ENCODE results near the gene PON2. TPM values are rescaled to one million over a fixed set of nuclear protein-coding genes. Genes with fewer than 3 reads are reported as not detected.
"Not testable (repeated sequence)": the region's sequence is repeated elsewhere in the genome, so short reads cannot be mapped to it uniquely, and the experiment has no call there.

PON2 gene
- total RNA-seq, 1 experiment from 2014 or later: 93.8 TPM

DNA sequence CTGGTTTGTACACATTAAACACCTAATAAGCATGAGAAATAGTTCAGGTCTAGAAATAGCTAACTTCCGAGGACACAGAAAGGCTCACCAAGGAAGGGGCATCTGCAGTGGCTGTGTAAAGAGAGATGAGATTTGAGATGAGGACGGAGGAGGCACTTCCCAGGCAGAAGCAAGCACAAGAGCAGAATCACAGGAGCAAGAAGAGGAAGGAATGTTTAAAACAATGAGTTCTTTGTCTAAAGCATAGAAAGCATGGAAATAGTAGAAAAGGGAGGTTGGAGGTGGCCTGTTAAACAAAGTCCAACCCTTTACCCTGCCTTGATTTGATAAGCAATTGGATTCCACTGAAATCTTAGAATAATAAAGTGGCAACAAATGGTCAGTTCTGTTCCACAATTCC lies 27.1 kb downstream of the PON2 start:
- Histone ChIP-seq H3K9me3 (replicated peaks) (no peaks in the 10 kb centered on the region), H3K27me3 (replicated peaks) (no peaks in the 10 kb centered on the region), H3K4me1 (replicated peaks) (no peaks in the 10 kb centered on the region), H3K27ac (no peak overlapping the region), H3K4me3 (no peak overlapping the region), H3K36me3 (peaks cover 29% of the 10 kb centered on the region)
- no peak for DNase-seq (ENCODE audit: low read depth in 1 of 2, low spot score in 2 of 2)

DNA sequence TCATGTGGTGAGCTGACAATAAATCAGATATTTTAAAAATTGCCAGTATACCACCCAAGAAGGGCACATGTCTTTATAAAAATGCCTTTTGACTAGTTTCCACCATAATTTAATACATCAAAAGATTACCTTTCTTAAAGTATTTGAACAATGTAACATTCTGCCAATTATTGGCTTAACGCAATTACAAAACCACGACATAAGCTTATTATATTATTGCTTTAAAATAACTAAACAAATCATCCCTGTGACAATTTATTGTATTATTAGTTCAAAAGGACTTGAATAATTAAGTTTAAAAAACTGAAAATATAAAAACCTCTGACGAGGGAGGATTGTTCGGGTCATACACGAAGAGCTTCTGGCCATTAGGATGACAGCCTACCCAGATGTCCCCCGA lies 29.0 kb downstream of the PON2 start:
- peaks cover 17% of the 10 kb centered on the region for H3K36me3 ChIP-seq
- no peak overlapping the region for H3K27ac ChIP-seq
- H3K4me3 ChIP-seq: no peak overlapping the region
- no peaks in the 10 kb centered on the region for H3K4me1 ChIP-seq (replicated peaks)
- no peaks in the 10 kb centered on the region for H3K27me3 ChIP-seq (replicated peaks)
- no peak for DNase-seq (ENCODE audit: low read depth in 1 of 2, low spot score in 2 of 2)
- H3K9me3 ChIP-seq (replicated peaks): no peaks in the 10 kb centered on the region

DNA sequence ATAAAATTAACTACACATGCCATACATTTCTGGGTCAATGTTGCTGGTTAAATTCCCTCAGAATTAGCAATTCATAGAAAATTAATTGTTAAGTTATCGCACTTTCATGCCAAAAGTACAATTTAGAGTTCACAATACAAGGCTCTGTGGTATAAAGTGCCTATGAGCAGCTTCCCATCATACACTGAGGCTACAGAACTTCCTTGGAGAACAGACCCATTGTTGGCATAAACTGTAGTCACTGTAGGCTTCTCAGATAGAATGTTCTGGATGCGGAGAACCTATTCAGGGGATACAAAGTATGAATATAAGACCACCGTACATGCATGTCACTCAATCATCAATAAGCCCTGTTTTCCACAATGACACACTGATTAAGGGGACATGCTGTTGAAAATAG lies 29.6 kb downstream of the PON2 start:
- H3K4me3 ChIP-seq: no peak overlapping the region
- no peaks in the 10 kb centered on the region for H3K9me3 ChIP-seq (replicated peaks)
- no peak overlapping the region for H3K27ac ChIP-seq
- H3K27me3 ChIP-seq (replicated peaks): no peaks in the 10 kb centered on the region
- peaks cover 17% of the 10 kb centered on the region for H3K36me3 ChIP-seq
- DNase-seq (ENCODE audit: low read depth in 1 of 2, low spot score in 2 of 2): no peak
- H3K4me1 ChIP-seq (replicated peaks): no peaks in the 10 kb centered on the region

DNA sequence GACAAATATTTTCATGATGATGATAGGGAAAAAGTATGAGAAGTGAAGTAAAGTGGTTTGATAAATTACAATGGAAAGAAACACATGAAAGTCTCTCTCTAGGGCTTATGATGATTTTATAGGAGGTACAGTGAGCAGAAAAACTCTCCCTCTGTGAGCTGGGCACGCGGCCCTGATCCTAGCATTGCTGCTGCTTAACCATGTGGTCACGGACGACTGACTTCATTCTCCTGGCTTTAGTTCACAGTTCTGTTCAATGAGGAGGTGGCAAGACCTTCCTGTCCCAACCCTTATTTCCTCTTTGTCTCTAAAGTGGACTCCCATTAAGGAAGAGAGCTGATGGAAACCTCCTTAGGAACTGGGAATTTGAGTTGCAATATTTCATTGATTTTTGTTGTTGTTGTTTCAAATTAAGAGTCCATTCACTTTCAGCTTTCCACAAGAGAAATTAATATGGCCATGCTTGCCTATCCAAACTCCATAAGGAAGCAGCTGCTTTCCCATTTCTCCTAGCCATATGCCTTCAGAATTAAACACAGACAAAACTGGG lies 30.4 kb downstream of the PON2 start:
- Histone ChIP-seq H3K27me3 (replicated peaks) (no peaks in the 10 kb centered on the region), H3K27ac (no peak overlapping the region), H3K9me3 (replicated peaks) (no peaks in the 10 kb centered on the region), H3K4me3 (no peak overlapping the region), H3K36me3 (peaks cover 17% of the 10 kb centered on the region), H3K4me1 (replicated peaks) (no peaks in the 10 kb centered on the region)
- no peak for DNase-seq (ENCODE audit: low read depth in 1 of 2, low spot score in 2 of 2)

DNA sequence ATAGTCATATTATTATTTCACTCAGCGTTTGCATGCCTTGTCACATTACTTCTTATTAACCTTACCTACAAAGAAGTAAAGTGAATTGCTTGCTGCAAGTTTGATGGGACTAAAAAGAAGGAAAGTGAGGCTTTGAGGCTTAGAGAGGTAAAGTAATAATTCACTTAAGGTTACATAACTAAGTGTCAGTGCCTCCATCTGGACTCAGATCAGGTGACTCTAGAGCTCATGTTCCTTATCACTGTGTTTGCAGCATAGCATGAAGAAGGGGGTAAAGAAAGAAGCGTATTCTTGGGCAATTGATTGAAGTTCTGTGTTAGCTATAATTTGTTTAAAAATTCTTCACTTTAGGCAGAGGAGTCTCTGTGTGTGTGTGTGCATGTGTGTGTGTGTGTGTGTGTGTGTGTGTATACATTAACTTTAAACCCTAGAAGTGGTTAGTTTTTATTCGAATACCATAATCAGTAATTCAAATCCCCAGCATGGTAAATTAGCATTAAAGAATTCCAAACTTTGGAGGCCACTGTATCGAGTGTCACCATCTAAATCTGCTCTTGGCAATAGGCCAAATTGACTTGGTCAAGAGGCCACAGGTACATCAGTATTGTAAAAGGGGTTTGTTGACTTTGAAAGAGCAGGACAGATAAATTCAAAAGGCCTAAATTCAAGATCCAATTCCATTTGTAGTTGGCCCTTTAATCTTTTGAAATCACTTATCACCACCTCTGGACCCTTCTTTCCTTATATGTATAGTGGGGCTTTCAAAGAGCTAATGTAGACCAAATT lies 36.5 kb downstream of the PON2 start:
- DNase-seq (ENCODE audit: low read depth in 1 of 2, low spot score in 2 of 2): no peak
- no peak overlapping the region for H3K4me3 ChIP-seq
- H3K27ac ChIP-seq: no peak overlapping the region
- no peaks in the 10 kb centered on the region for H3K4me1 ChIP-seq (replicated peaks)
- H3K36me3 ChIP-seq: no peaks in the 10 kb centered on the region; the same call in 1 of the 2 replicates
- H3K9me3 ChIP-seq (replicated peaks): no peaks in the 10 kb centered on the region
- no peaks in the 10 kb centered on the region for H3K27me3 ChIP-seq (replicated peaks)

DNA sequence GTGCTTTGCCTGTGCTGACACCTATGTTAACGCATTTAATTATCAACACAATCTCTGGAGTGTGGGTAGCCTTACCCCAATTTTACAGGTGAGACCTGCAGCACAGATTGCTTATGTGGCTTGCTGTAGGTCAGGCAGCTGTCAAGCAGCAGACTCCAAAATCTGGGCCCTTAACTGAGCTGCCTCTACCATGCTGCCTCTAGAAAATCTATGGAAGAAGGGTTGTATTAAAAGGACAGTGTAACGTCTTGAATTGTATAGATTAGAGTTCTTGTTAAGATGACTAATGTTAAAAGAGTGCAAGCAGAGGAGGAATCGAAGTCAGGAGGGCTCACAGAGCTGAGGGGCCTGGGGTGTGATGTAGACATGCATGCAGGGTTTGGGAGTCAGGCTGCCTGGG lies 37.4 kb downstream of the PON2 start:
- Histone ChIP-seq H3K4me1 (replicated peaks) (no peaks in the 10 kb centered on the region), H3K27ac (no peak overlapping the region), H3K4me3 (no peak overlapping the region), H3K27me3 (replicated peaks) (no peaks in the 10 kb centered on the region), H3K9me3 (replicated peaks) (no peaks in the 10 kb centered on the region), H3K36me3 (no peaks in the 10 kb centered on the region)
- DNase-seq (ENCODE audit: low read depth in 1 of 2, low spot score in 2 of 2): no peak

DNA sequence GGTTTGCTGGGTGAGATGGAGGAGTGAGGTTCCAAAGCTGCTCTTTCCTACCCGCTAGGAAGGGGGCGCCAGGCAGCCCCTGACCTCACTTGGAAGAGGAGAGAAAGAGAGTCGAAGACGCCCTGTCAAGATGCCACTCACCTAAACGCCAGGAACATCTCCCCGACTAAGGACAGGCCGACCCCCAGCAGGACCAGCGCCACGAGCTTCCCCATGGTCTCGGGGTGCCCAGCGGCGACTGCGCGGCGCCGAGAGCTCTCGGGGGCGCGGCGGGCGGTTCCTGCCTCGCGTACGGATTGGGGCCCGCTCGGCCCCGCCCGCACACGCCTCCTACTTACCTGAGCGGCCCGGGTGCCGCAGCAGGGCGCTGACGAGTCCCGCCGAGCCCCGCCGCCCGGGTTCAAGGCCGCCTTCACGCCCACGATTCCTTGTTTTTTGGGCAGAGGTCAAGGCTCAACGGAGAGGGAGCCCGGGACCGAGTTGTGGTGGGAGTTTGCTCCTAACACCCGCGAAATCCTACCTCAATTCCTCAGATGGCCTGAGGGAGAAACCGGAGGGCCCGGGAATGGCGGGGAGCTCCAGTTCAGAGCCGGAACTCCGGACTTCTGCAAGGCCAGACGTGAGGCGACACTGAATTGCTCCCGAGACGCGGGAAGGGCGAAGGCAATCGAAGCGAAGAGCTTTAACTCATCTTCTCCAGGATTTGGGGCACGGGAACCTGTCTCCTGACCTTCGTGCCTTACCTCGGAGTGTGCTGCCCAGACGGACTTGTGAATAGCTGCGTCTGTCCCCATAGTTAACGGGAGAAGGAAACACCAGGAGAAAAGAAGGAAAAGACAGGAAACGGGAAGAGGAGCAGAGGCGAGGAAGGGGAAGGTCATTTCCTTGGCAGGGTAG lies 38.4 kb downstream of the PON2 start, which contains the start of gene PON3:
PON3 (minus strand) TSS at position 240 of the 897 bp plus-strand sequence; CDS start at position 215, 25 bp downstream.
- H3K36me3 ChIP-seq: no peaks in the 10 kb centered on the region
- H3K4me1 ChIP-seq (replicated peaks): no peaks in the 10 kb centered on the region
- H3K9me3 ChIP-seq (replicated peaks): no peaks in the 10 kb centered on the region
- no peak within 1 kb of the TSS for H3K27ac ChIP-seq
- no peaks in the 10 kb centered on the region for H3K27me3 ChIP-seq (replicated peaks)
- DNase-seq (ENCODE audit: low read depth in 1 of 2, low spot score in 2 of 2): no peak
- no peak within 1 kb of the TSS for H3K4me3 ChIP-seq

DNA sequence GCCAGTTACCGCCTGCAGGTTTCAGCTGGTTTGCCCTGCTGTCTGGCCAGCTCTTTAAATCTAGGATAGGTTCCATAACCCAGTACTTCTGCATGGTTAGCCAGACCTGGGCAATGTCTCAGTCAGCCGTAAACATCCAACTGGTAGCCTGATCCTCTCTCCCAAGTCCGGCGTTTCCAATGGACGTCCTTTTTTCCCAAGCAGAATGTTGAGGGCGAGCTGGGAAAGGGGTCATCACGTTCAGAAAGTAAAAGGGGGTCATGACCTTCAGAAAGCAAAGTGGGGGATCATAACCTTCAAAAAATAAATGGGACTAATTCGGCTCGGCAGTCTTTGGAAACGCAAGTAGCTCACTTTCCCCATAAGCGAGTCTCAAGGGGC lies 39.1 kb downstream of the PON2 start:
- Histone ChIP-seq H3K4me1 (replicated peaks) (no peaks in the 10 kb centered on the region), H3K4me3 (no peak overlapping the region), H3K36me3 (no peaks in the 10 kb centered on the region), H3K9me3 (replicated peaks) (no peaks in the 10 kb centered on the region), H3K27me3 (replicated peaks) (no peaks in the 10 kb centered on the region), H3K27ac (no peak overlapping the region)
- DNase-seq (ENCODE audit: low read depth in 1 of 2, low spot score in 2 of 2): no peak

DNA sequence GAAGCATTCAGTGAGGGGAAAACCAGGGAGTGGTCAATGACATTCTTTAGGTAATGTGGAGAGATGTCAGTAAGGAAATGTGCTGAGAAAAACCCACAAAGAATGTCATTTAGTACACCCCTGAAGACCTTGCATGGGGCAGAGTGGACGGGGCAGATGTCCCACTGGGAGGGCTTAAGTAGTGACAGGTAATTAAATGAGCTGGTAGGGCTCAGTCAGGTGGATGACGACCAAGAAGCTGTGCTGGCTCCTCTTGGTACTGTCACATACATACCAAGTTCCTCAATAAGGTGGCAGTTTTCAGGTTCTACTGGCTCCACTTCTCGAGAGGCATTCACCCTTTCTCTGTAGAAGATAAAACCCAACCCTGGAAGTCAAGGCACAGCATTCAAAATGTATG lies 40.5 kb downstream of the PON2 start:
- no peak overlapping the region for H3K4me3 ChIP-seq
- H3K4me1 ChIP-seq (replicated peaks): no peaks in the 10 kb centered on the region
- H3K27me3 ChIP-seq (replicated peaks): no peaks in the 10 kb centered on the region
- no peak overlapping the region for H3K27ac ChIP-seq
- no peaks in the 10 kb centered on the region for H3K9me3 ChIP-seq (replicated peaks)
- no peaks in the 10 kb centered on the region for H3K36me3 ChIP-seq
- DNase-seq (ENCODE audit: low read depth in 1 of 2, low spot score in 2 of 2): no peak

DNA sequence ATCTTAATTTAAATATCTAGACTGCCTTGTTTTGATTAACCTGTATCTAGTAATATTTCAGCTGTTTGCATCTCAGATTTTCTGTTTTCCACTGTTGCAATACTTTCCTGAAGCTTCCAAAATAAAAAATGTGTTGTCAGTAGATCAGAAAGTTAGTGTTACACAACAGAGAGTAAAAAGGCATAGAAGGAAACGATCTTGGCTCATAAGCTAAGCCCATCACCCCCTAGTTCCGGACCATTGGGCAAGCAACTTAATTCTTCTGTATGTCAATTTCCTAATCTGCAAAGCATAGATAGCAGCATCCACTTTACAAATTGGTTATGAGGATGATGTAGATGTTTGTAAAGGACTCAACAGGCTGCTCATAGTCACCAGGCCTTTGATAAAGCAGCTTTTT lies 43.1 kb downstream of the PON2 start:
- Histone ChIP-seq H3K36me3 (no peaks in the 10 kb centered on the region), H3K4me3 (no peak overlapping the region), H3K27me3 (replicated peaks) (no peaks in the 10 kb centered on the region), H3K27ac (no peak overlapping the region), H3K9me3 (replicated peaks) (no peaks in the 10 kb centered on the region), H3K4me1 (replicated peaks) (no peaks in the 10 kb centered on the region)
- no peak for DNase-seq (ENCODE audit: low read depth in 1 of 2, low spot score in 2 of 2)

DNA sequence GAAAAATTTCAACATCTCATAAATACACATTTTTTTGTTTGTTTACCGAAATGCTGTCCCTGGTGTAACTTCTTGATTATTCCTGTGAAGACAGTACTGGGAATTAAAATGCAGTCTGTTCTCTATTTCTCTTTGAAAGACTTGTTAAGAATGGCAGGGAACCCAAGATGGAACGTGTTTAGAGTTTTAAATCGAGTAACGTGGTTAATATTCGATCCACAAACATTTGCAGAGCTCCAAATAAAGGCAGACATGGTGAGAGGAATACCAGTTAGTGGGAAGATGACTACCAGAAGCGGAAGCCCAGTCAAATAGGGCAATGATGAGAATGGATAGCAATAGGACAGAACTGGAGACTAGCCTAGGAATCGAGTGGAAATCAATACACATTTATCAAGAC lies 45.3 kb downstream of the PON2 start:
- DNase-seq (ENCODE audit: low read depth in 1 of 2, low spot score in 2 of 2): no peak
- H3K9me3 ChIP-seq (replicated peaks): no peaks in the 10 kb centered on the region
- H3K4me1 ChIP-seq (replicated peaks): no peaks in the 10 kb centered on the region
- no peaks in the 10 kb centered on the region for H3K27me3 ChIP-seq (replicated peaks)
- no peaks in the 10 kb centered on the region for H3K36me3 ChIP-seq
- no peak overlapping the region for H3K4me3 ChIP-seq
- no peak overlapping the region for H3K27ac ChIP-seq

DNA sequence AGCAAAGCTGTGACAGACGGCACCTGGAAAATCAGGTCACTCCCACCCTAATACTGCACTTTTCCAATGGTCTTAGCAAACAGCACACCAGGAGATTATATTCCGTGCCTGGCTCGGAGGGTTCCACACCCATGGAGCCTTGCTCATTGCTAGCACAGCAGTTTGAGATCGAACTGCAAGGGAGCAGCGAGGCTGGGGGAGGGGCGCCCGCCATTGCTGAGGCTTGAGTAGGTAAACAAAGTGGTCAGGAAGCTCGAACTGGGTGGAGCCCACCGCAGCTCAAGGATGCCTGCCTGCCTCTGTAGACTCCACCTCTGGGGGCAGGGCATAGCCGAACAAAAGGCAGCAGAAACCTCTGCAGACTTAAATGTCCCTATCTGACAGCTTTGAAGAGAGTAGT lies 55.4 kb downstream of the PON2 start:
- not testable (repeated sequence) for H3K4me1 ChIP-seq (replicated peaks); DNase-seq (ENCODE audit: low read depth in 1 of 2, low spot score in 2 of 2); H3K9me3 ChIP-seq (replicated peaks); H3K27me3 ChIP-seq (replicated peaks); H3K36me3 ChIP-seq; H3K27ac ChIP-seq; H3K4me3 ChIP-seq

DNA sequence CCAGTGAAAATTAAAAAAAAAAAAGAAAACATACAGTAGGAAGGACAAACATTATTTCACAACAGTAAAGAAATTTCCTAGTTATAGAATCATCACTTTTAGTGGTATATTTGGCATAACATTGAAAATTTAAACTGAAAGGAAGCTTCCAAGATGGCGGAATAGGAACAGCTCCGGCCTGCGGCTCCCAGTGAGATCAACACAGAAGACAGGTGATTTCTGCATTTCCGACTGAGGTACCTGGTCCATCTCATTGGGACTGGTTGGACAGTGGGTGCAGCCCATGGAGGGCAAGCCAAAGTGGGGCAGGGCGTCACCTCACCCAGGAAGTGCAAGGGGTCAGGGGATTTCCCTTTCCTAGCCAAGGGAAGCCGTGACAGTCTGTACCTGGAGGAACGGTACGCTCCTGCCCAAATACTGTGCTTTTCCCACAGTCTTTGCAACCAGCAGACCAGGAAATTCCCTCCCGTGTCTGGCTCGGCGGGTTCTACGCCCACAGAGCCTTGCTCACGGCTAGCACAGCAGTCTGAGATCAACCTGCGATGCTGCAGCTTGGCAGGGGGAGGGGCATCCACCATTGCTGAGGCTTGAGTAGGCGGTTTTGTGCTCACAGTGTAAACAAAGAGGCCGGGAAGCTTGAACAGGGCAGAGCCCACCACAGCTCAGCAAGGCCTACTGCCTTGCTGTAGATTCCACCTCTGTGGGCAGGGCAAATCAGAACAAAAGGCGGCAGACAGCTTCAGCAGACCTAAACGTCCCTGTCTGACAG lies 58.0 kb downstream of the PON2 start:
- Histone ChIP-seq H3K27ac (no peak overlapping the region), H3K27me3 (replicated peaks) (no peaks in the 10 kb centered on the region), H3K4me3 (no peak overlapping the region), H3K4me1 (replicated peaks) (no peaks in the 10 kb centered on the region), H3K36me3 (no peaks in the 10 kb centered on the region), H3K9me3 (replicated peaks) (no peaks in the 10 kb centered on the region)
- no peak for DNase-seq (ENCODE audit: low read depth in 1 of 2, low spot score in 2 of 2)

All from SJSA1 (cell line).